NT2/D1 (cell line): Measurements from ENCODE around the gene QRICH2.

Experiments used
- SUZ12 ChIP-seq: IDR thresholded peaks from 2 replicates; pipeline ENCODE4 v1.6.1; 2011; ENCODE audit not compliant: insufficient read length, insufficient read depth; ENCODE audit errors: extremely low read depth
- YY1 ChIP-seq: IDR thresholded peaks from 2 replicates; pipeline ENCODE4 v1.6.1; 2011; ENCODE audit not compliant: insufficient read length, insufficient read depth
- ZNF274 ChIP-seq: IDR thresholded peaks from 2 replicates; pipeline ENCODE4 v1.6.1; 2011; ENCODE audit warnings: mild to moderate bottlenecking, low read depth, low read length

- TF ChIP-seq ZNF274, result no peak
- no peak for TF ChIP-seq YY1
- TF ChIP-seq SUZ12, result no peak
Observed at GRCh38 chr17:76272541-76273444, 35.3 kb downstream of the QRICH2 start.
